Measurements from ENCODE around the gene OPTC. TPM values are rescaled to one million over a fixed set of nuclear protein-coding genes. Genes with fewer than 3 reads are reported as not detected.

The OPTC gene
- total RNA-seq, 1 donor from 2014 or later, result not detected

DNA sequence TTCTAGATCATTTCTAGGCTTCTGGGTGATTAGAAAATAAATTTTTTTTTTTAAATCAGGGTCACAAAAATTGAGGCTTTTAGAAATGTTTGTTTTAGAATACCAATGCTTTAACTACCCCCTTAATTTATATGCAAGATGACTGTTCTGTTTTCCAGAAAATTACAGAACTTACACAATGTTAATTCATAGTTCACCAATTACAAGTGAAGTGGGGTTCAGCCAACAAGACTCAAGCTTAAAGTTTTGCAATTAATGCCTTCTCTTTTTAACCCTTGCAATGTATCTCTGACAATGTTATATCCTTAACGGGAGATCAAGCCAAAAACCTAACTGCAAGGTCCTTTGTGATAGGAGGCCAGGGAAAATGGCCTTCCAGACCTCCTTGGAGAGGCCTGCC, 12.8 kb upstream of the OPTC start:
- H3K9me3 Mint-ChIP-seq (ENCODE audit: unreplicated experiment), result peaks cover 2% of the 10 kb centered on the region
- peaks cover 18% of the 10 kb centered on the region for H3K27me3 ChIP-seq (ENCODE audit: insufficient read depth, low read length)
- FAIRE-seq (no peak), DNase-seq (ENCODE audit: low read depth) (no peak)
- H3K36me3 ChIP-seq (ENCODE audit: insufficient read depth, low read length), result no peaks in the 10 kb centered on the region
- H3K27me3 Mint-ChIP-seq (ENCODE audit: low read depth, unreplicated experiment), result peaks cover 7% of the 10 kb centered on the region
- H3K27ac Mint-ChIP-seq (ENCODE audit: unreplicated experiment), result no peak overlapping the region
- H3K4me3 Mint-ChIP-seq (ENCODE audit: unreplicated experiment), result no peak overlapping the region
- H3K4me1 Mint-ChIP-seq (ENCODE audit: low read depth, unreplicated experiment), result peaks cover 14% of the 10 kb centered on the region
- H2AFZ ChIP-seq (ENCODE audit: low read depth, low read length), result peak overlapping the region; percentile 22
- H3K4me1 ChIP-seq (ENCODE audit: insufficient read depth, low read length), result peaks cover 15% of the 10 kb centered on the region
- no peaks in the 10 kb centered on the region for H3K79me2 ChIP-seq (ENCODE audit: insufficient read depth, low read length)
- peak overlapping the region; percentile 16 for H3K27ac ChIP-seq (ENCODE audit: low read depth, low read length)
- no peaks in the 10 kb centered on the region for H3K9me3 ChIP-seq (ENCODE audit: insufficient read depth, low read depth, low read length)
- TF ChIP-seq EZH2 (IDR thresholded peaks at IDR 0.05; ENCODE audit: insufficient read depth, low read length), result no peak
- TF ChIP-seq, protein P1, sequence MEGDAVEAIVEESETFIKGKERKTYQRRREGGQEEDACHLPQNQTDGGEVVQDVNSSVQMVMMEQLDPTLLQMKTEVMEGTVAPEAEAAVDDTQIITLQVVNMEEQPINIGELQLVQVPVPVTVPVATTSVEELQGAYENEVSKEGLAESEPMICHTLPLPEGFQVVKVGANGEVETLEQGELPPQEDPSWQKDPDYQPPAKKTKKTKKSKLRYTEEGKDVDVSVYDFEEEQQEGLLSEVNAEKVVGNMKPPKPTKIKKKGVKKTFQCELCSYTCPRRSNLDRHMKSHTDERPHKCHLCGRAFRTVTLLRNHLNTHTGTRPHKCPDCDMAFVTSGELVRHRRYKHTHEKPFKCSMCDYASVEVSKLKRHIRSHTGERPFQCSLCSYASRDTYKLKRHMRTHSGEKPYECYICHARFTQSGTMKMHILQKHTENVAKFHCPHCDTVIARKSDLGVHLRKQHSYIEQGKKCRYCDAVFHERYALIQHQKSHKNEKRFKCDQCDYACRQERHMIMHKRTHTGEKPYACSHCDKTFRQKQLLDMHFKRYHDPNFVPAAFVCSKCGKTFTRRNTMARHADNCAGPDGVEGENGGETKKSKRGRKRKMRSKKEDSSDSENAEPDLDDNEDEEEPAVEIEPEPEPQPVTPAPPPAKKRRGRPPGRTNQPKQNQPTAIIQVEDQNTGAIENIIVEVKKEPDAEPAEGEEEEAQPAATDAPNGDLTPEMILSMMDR (IDR thresholded peaks at IDR 0.05; ENCODE audit: insufficient read depth, low read depth, low read length), result no peak
- peaks cover 2% of the 10 kb centered on the region for H3K36me3 Mint-ChIP-seq (ENCODE audit: low read depth, unreplicated experiment)
- peak overlapping the region; percentile 63 for H3K4me2 ChIP-seq (ENCODE audit: low read length)
- H4K20me1 ChIP-seq (ENCODE audit: insufficient read depth, low read length), result no peaks in the 10 kb centered on the region
- H3K4me3 ChIP-seq (ENCODE audit: insufficient read depth, low read depth, low read length), result no peak overlapping the region
- no peak overlapping the region for H3K9ac ChIP-seq (ENCODE audit: low read length)

DNA sequence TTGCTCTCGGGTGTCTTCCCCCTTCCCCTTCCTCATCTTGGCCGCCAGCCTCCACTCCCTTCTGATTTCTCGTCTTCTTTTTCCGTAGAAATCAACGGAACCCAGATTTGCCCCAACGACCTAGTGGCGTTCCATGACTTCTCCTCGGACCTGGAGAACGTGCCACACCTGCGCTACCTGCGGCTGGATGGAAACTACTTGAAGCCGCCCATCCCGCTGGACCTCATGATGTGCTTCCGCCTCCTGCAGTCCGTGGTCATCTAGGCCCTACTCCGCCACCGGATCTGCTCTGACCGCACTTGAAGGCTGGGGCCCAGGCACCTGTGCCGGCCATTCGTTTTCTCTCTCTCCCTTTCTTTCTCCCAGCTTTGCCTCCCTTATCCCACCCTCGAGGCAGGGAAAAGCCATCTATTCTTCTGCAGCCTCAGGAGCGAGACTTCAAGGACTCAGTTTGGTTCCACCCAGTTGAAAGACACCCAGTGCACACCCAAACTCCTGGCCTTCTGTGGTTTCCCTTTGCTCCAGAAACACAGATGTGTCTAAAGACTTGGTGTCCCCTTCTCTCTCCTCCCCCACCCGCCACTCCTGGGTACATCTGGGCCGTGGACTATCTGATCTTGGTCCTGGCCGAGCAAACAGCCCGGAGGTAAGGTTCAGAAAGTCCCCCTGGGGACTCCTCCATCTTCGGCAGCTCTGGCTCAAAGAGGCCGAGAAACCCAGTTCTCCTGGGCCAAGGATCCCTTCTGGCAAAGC, 7.2 kb upstream of the OPTC start:
- Mint-ChIP-seq H3K4me3 (ENCODE audit: unreplicated experiment) (no peak overlapping the region), H3K27ac (ENCODE audit: unreplicated experiment) (peak overlapping the region; percentile 72), H3K36me3 (ENCODE audit: low read depth, unreplicated experiment) (peaks cover 2% of the 10 kb centered on the region), H3K4me1 (ENCODE audit: low read depth, unreplicated experiment) (no peaks in the 10 kb centered on the region), H3K9me3 (ENCODE audit: unreplicated experiment) (peaks cover 2% of the 10 kb centered on the region), H3K27me3 (ENCODE audit: low read depth, unreplicated experiment) (peaks cover 6% of the 10 kb centered on the region)
- Histone ChIP-seq H2AFZ (ENCODE audit: low read depth, low read length) (peak overlapping the region; percentile 92), H3K4me3 (ENCODE audit: insufficient read depth, low read depth, low read length) (no peak overlapping the region), H3K36me3 (ENCODE audit: insufficient read depth, low read length) (no peaks in the 10 kb centered on the region), H3K9me3 (ENCODE audit: insufficient read depth, low read depth, low read length) (no peaks in the 10 kb centered on the region), H3K27me3 (ENCODE audit: insufficient read depth, low read length) (peaks cover 5% of the 10 kb centered on the region), H3K9ac (ENCODE audit: low read length) (no peak overlapping the region), H3K79me2 (ENCODE audit: insufficient read depth, low read length) (no peaks in the 10 kb centered on the region), H3K27ac (ENCODE audit: low read depth, low read length) (no peak overlapping the region), H3K4me2 (ENCODE audit: low read length) (peak overlapping the region; percentile 83), H4K20me1 (ENCODE audit: insufficient read depth, low read length) (no peaks in the 10 kb centered on the region), H3K4me1 (ENCODE audit: insufficient read depth, low read length) (peaks cover 6% of the 10 kb centered on the region)
- TF ChIP-seq, protein P1 (IDR thresholded peaks at IDR 0.05; ENCODE audit: insufficient read depth, low read depth, low read length), result no peak
- no peak for TF ChIP-seq EZH2 (IDR thresholded peaks at IDR 0.05; ENCODE audit: insufficient read depth, low read length)
- DNase-seq (ENCODE audit: low read depth) (no peak), FAIRE-seq (no peak)

DNA sequence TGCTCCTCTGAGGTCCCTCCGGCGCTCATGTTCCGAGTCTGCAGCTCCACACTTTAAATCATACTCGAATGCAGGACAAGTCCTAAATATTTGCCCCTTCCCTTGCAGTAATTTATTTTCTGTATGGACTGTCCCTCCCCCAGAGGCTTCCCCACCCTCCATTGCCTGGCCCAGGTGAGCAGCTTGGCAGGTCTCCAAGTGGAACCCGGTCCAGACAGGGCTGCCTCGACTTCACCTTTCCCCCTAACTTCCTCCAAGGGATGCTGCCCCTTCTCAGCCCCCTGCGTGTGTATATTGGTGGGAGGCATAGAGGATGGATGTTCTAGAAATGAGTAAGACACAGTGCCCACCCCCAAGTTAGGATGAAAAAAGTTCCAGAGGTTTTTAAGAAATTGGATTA, 5.4 kb upstream of the OPTC start:
- no peak overlapping the region for H3K4me2 ChIP-seq (ENCODE audit: low read length)
- Mint-ChIP-seq H3K27me3 (ENCODE audit: low read depth, unreplicated experiment) (peaks cover 16% of the 10 kb centered on the region), H3K4me3 (ENCODE audit: unreplicated experiment) (no peak overlapping the region), H3K4me1 (ENCODE audit: low read depth, unreplicated experiment) (no peaks in the 10 kb centered on the region), H3K36me3 (ENCODE audit: low read depth, unreplicated experiment) (peaks cover 2% of the 10 kb centered on the region), H3K9me3 (ENCODE audit: unreplicated experiment) (peaks cover 2% of the 10 kb centered on the region), H3K27ac (ENCODE audit: unreplicated experiment) (no peak overlapping the region)
- no peak for FAIRE-seq
- no peak for DNase-seq (ENCODE audit: low read depth)
- no peak overlapping the region for H3K4me3 ChIP-seq (ENCODE audit: insufficient read depth, low read depth, low read length)
- TF ChIP-seq, protein P1 (IDR thresholded peaks at IDR 0.05; ENCODE audit: insufficient read depth, low read depth, low read length), result no peak
- no peak for TF ChIP-seq EZH2 (IDR thresholded peaks at IDR 0.05; ENCODE audit: insufficient read depth, low read length)
- H3K27ac ChIP-seq (ENCODE audit: low read depth, low read length), result no peak overlapping the region
- no peaks in the 10 kb centered on the region for H4K20me1 ChIP-seq (ENCODE audit: insufficient read depth, low read length)
- H3K4me1 ChIP-seq (ENCODE audit: insufficient read depth, low read length), result peaks cover 6% of the 10 kb centered on the region
- H3K9me3 ChIP-seq (ENCODE audit: insufficient read depth, low read depth, low read length), result no peaks in the 10 kb centered on the region
- H3K79me2 ChIP-seq (ENCODE audit: insufficient read depth, low read length), result no peaks in the 10 kb centered on the region
- H3K27me3 ChIP-seq (ENCODE audit: insufficient read depth, low read length), result peaks cover 5% of the 10 kb centered on the region
- no peak overlapping the region for H2AFZ ChIP-seq (ENCODE audit: low read depth, low read length)
- H3K36me3 ChIP-seq (ENCODE audit: insufficient read depth, low read length), result no peaks in the 10 kb centered on the region
- H3K9ac ChIP-seq (ENCODE audit: low read length), result no peak overlapping the region
